Stimulated activated CD4-positive, alpha-beta T cell treated with anti-CD3 and anti-CD28 coated beads, Interleukin-2, amount 100 ng/mL, for 4 hours (primary cell): ENCODE measurements around the gene ASZ1.

Experiments
- DNase-seq: peaks from one replicate; pipeline ENCODE4 v3.0.0-alpha.2; 2020; ENCODE audit warnings: low read depth

ASZ1 gene

GRCh38 chr7:117338020-117338419 lies 89.3 kb downstream of the ASZ1 start:
- no peak for DNase-seq

GRCh38 chr7:117333168-117333567 lies 94.1 kb downstream of the ASZ1 start:
- no peak for DNase-seq

GRCh38 chr7:117332031-117332430 lies 95.3 kb downstream of the ASZ1 start:
- DNase-seq = no peak

- no peak for DNase-seq
These were observed 101.5 kb downstream of the ASZ1 start for GRCh38 chr7:117325836-117326235.

GRCh38 chr7:117324960-117325359 lies 102.3 kb downstream of the ASZ1 start:
- no peak for DNase-seq

GRCh38 chr7:117323851-117324711 lies 103.2 kb downstream of the ASZ1 start:
- DNase-seq = no peak

- no peak for DNase-seq
These were observed 103.9 kb downstream of the ASZ1 start for GRCh38 chr7:117323305-117323850.

GRCh38 chr7:117322741-117323304 lies 104.5 kb downstream of the ASZ1 start, which contains the start of gene WNT2:
WNT2 (minus strand) TSS chr7:117323058; CDS start chr7:117322989, 69 bp downstream.
- DNase-seq = no peak

GRCh38 chr7:117320523-117320922 lies 106.8 kb downstream of the ASZ1 start:
- no peak for DNase-seq

- DNase-seq = no peak
These were observed 108.1 kb downstream of the ASZ1 start for GRCh38 chr7:117319181-117319580.

GRCh38 chr7:117313582-117313981 lies 113.7 kb downstream of the ASZ1 start:
- DNase-seq = no peak
